Measurements from ENCODE around the gene SLC47A1. TPM values are rescaled to one million over a fixed set of nuclear protein-coding genes. Genes with fewer than 3 reads are reported as not detected.
"Not testable (repeated sequence)": the region's sequence is repeated elsewhere in the genome, so short reads cannot be mapped to it uniquely, and the experiment has no call there.

SLC47A1 gene
- total RNA-seq, 1 donor from 2014 or later, result 15.4 TPM

DNA sequence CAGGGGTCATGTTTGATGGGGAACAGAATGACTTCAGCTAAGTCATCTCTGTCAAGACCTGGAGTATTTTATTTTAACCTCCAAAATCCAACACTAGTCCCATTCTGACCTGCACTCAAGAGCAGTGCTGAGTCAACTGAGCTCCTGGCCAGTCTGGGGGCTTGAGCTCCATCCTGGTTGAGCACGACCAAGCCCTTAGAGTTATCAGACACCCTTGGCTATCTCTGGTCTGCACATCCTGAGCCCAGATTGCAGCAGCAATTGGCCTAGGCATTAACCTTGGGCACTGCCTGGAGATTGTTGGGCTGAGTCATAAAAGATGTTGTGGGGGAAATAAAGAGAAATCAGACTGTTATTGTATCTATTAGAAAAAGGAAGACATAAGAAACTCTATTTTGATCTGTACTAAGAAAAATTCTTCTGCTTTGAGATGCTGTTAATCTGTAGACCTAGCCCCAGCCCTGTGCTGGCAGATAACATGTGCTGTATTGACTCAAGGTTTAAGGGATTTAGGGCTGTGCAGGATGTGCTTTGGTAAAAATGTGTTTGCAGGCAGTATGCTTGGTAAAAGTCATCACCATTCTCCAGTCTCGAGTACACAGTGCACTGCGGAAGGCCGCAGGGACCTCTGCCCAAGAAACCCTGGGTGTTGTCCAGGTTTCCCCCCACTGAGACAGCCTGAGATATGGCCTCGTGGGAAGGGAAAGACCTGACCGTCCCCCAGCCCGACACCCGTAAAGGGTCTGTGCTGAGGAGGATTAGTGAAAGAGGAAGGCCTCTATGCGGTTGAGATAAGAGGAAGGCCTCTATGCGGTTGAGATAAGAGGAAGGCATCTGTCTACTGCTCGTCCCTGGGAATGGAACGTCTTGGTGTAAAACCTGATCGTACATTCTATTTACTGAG, 14.0 kb upstream of the SLC47A1 start:
- not testable (repeated sequence) for DNase-seq (ENCODE audit: low spot score)

DNA sequence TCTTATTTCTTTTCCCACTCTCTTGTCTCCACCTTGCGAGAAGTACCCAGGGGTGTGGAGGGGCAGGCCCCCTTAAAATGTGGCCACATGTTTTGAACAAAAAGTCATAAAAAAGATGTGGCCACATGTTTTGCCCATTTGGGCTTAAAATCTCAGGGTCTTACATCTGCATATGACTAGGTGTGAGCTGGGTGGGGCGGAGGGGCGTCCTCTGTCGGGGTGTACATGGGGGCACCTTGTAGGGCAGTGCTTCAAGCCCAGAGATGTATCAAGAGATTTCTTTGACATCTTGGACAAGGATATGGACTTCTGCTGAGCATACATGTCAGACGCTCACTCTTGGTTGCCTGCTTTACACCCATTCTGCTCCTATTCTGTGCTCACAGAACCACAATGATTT, 13.0 kb upstream of the SLC47A1 start:
- no peak for DNase-seq (ENCODE audit: low spot score)

DNA sequence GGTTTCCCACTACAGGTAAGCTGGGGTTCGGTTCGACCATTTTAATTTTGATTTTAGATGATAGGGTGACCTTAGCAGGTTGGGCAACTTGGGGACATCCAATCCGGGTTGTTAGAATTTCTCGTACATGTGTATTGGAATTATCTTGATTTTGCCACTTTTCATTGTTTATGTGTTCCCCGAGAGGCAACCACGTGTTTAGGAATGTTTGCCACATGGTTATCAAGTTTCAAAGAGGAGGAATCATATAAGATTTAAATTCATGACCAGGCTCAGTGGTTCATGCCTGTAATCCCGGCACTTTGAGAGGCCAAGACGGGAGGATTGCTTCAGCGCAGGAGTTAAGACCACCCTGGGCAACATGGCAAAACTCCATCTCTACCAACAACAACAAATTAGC, 10.0 kb upstream of the SLC47A1 start:
- no peak for DNase-seq (ENCODE audit: low spot score)

GRCh38 chr17:19526950-19527349, 6.7 kb upstream of the SLC47A1 start:
- DNase-seq (ENCODE audit: low spot score), result not testable (repeated sequence)

DNA sequence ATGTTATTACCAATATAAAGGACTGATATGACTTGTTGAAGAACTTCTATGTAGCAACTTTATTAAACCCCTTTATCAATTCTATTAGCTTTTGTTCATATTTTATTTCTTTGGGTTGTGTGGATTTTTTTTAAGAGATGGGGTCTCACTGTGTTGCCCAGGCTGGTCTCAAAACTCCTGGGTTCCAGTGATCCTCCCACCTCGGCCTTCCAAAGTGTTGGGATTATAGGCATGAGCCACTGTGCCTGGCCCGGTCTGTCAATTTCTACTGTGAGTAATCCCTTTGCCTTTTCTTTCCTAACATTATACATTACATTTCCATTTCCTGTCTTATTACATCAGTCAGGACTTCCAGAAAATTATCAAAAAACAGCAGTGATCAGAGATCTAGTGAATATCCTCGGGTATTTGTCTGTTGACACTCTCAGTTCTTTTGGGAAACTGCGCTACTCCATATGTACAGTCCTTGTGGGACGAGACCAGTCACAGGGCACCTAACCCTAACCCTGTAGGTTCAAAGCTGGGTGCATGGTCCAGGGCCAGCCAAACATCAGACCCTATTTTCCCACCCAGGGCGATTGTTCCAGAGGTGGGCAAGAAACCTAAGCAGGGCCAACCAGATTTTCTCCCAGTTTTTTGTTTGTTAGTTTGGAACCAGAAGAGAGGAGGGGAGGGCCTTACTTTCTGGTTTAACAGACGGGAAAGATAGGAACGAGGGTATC, 1.7 kb upstream of the SLC47A1 start:
- DNase-seq (ENCODE audit: low spot score), result no peak

DNA sequence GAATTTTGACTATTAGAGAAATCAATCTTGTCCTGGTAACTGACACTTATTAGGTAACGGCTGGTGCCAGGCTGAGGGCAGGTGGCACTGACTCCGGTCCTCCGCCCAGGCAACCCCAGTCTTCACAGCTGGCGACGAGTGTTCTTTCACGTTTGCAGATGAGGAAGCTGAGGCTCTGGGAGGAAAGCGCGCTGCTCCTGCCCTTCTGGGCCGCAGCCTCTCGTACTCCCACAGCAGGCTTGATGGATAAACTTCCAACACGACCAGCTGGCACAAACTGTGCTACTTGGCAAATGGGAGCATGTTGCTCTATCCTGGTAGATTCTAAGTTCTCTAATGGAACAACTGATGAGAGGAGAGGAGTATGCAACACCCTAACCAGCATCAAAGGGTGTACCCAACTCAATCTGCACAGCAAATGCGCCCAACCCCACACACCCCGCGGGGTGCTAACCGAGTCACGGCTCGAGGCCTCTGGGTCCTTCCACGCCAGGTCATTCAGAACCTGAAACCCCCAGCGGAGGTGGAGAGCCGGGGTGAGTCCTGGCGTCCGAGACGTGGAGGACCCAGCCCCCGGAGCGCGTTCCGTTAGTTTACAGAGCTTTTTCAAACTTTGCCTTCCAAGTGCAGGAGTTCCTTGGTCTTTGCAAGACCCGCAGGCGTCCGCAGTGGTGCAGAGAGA, 477 bp upstream of the SLC47A1 start:
- no peak for DNase-seq (ENCODE audit: low spot score)

GRCh38 chr17:19534562-19535149, 1.0 kb downstream of the SLC47A1 start:
- no peak for DNase-seq (ENCODE audit: low spot score)

- no peak for DNase-seq (ENCODE audit: low spot score)
These were observed 3.5 kb downstream of the SLC47A1 start for GRCh38 chr17:19537111-19537510.

DNA sequence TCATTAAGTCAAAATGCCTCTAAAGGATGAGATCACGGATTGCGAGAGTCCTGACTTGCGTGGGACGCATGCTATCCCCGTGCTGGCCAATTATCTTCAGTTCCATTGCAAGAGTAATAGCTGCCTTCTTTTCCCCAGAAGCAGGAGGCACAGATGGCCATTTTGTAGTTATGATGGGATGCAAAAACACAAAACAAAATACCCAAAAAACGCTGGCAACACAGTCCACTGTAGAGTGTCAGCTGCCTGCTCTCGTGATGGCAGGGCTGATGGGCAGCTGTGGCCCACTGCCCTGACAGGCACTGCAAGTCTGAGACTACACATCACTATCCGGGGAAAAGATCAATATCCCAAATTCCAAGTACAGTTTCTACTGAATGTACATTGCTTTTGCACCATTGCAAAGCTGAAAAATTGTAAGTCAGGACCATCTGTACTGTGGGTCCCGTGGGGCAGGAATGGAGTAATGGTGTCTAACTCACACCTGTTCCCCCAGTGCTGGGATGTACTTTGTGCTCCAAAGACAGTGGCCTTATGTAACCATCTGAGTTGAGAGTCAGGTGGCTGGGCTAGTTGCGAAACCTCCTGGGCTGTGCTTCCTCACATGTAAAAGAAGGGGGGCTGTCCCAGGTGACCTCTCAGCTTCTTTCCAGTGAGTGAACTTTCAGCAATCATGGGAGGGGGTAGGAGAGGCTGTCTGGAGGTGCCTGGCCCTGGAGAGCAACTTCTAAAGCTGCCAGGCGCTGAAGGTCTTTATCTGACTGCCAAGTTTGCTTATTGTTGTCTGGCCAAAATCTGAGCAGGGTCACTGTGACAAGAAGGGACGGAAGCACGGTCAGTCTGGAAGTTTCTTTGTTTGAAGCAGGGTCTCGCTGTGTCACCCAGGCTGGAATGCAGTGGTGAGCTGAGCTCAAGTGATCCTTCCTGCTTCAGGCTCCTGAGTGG, 4.7 kb downstream of the SLC47A1 start:
- DNase-seq (ENCODE audit: low spot score), result peak; percentile 81

GRCh38 chr17:19539040-19539399, 5.4 kb downstream of the SLC47A1 start:
- DNase-seq (ENCODE audit: low spot score), result no peak

GRCh38 chr17:19539841-19540311, 6.2 kb downstream of the SLC47A1 start:
- DNase-seq (ENCODE audit: low spot score), result no peak

- DNase-seq (ENCODE audit: low spot score), result no peak
These were observed 7.2 kb downstream of the SLC47A1 start for GRCh38 chr17:19540706-19541370.

- DNase-seq (ENCODE audit: low spot score), result no peak
These were observed 7.8 kb downstream of the SLC47A1 start for GRCh38 chr17:19541445-19541844.

DNA sequence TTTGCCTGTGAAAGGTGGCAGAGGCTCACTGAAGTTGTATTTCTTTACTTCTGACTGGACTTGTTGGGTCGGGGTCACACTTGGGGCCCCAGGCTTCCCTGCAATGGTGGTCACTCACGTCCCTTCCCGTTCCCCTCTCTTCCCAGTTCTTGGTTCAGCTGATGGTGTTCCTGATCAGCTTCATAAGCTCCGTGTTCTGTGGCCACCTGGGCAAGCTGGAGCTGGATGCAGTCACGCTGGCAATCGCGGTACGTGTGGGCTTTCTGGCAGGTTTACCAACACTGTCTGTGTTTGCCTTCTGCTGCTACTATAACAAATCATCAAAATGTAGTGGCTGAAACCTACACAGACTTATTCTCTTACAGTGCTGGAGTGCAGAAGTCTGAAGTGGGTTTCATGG, 8.6 kb downstream of the SLC47A1 start:
- no peak for DNase-seq (ENCODE audit: low spot score)

- no peak for DNase-seq (ENCODE audit: low spot score)
These were observed 10.7 kb downstream of the SLC47A1 start for GRCh38 chr17:19544366-19544765.

GRCh38 chr17:19546289-19547065, 12.8 kb downstream of the SLC47A1 start:
- DNase-seq (ENCODE audit: low spot score), result peak; percentile 76

DNA sequence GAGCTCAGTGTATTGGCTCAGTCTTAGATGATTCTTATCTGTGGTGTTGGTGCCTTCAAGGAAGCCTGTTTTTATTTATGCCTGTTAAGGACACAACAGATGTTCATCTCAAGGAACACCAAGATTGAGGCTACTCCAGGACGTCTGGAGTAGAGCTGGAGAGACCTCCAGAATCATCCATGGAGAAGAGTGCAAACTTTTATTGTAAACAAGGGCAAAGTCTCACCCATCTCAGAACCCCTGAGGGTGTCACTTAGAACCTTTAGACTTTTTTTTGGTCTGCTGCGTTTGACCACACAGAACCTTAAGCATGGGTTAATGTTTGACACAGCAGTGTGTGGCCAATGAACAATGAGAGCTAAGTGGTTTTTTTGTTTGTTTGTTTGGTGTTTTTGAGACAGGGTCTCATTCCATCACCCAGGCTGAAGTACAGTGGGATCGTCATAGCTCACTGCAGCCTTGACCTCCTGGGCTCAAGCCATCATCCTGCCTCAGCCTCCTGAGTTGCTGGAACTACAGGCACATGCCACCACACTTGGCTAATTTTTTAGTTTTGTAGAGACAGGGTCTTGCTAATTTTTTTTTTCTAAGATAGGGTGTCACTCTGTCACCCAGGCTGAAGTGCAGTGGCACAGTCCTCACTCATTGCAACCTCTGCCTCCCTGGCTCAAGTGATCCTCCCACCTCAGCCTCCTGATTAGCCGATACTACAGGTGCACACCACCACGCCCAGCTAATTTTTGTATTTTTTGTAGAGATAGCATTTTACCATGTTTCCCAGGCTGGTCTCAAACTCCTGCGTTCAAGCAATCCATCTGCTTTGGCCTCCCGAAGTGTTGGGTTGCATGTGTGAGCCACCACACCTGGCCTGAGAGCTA, 16.3 kb downstream of the SLC47A1 start:
- DNase-seq (ENCODE audit: low spot score), result no peak

DNA sequence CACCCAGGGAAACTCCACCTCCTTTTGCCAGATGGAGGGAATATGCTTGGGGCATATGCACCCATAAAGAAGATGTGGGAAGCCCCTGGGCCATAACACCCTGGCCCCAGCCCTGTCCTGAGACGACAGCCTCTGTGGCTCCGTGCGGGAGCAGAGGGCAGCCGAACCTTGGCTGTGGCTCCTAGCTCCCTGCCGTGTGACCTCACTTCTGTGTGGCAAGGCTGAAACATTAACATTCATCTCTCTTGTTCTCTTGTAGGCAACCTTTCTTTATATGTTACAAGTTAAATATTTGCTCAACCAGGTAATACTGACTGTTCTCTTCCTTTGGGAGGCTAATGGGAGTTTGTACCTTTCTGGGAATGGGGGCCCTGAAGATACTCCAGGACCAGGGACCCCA, 17.5 kb downstream of the SLC47A1 start:
- no peak for DNase-seq (ENCODE audit: low spot score)
